ENCODE measurements around the gene ADAM12.

- TF ChIP-seq EZH2phosphoT487 (IDR thresholded peaks at IDR 0.05; ENCODE audit: borderline replicate concordance) (no peak), ZBTB33 (IDR thresholded peaks at IDR 0.05; ENCODE audit: extremely low read depth, insufficient replicate concordance, low read length) (no peak), EZH2 (IDR thresholded peaks at IDR 0.05) (no peak), CBX3 (IDR thresholded peaks at IDR 0.05; ENCODE audit: low read depth) (no peak)
Measured at GRCh38 chr10:126235091-126235978, 152.9 kb downstream of the ADAM12 start.
